ENCODE measurements around the gene SLAMF9. TPM values are rescaled to one million over a fixed set of nuclear protein-coding genes. Genes with fewer than 3 reads are reported as not detected.
A peak's percentile ranks its signal among the peaks of the same experiment; 100 is the strongest.
"Not testable (repeated sequence)": the region's sequence is repeated elsewhere in the genome, so short reads cannot be mapped to it uniquely, and the experiment has no call there.

The SLAMF9 gene
- polyA plus RNA-seq, 6 donors from 2014 or later: not detected

- DNase-seq: no peak
- H3K36me3 Mint-ChIP-seq: peaks cover 13 to 22% of the 10 kb centered on the region in 2 donors
These were observed 36.3 kb downstream of the SLAMF9 start for GRCh38 chr1:159917533-159918351.

GRCh38 chr1:159916242-159917051 lies 37.6 kb downstream of the SLAMF9 start:
- Mint-ChIP-seq H3K4me1 (peaks cover 61 to 82% (median 74%) of the 10 kb centered on the region in 3 donors), H3K27ac (peak overlapping the region; percentile 57 to 100 (median 88)), H3K27me3 (no peaks in the 10 kb centered on the region), H3K36me3 (peaks cover 13 to 22% of the 10 kb centered on the region in 2 donors), H3K4me3 (no peak overlapping the region), H3K9me3 (no peaks in the 10 kb centered on the region)
- ATAC-seq (ENCODE audit: low read depth in 2 of 2): no peak
- no peak for DNase-seq

More at GRCh38 chr1:159917533-159918351, 36.3 kb downstream of the SLAMF9 start:
- Mint-ChIP-seq H3K27ac (peak overlapping the region; percentile 83 to 100 (median 93)), H3K9me3 (no peaks in the 10 kb centered on the region), H3K4me3 (peak overlapping the region in 1 of 8 donors; percentile 72), H3K4me1 (peaks cover 60 to 82% (median 74%) of the 10 kb centered on the region in 3 donors), H3K27me3 (no peaks in the 10 kb centered on the region)
- no peak for ATAC-seq (ENCODE audit: low read depth in 2 of 2)

- Mint-ChIP-seq H3K4me3 (no peak overlapping the region), H3K36me3 (peaks cover 13 to 17% of the 10 kb centered on the region in 2 donors), H3K27me3 (no peaks in the 10 kb centered on the region), H3K4me1 (peaks cover 61 to 82% (median 72%) of the 10 kb centered on the region in 3 donors), H3K9me3 (no peaks in the 10 kb centered on the region), H3K27ac (peak overlapping the region in 5 of 6 donors; percentile 54 to 100 (median 86))
- no peak for ATAC-seq (ENCODE audit: low read depth in 2 of 2)
- DNase-seq: no peak
These were observed 38.3 kb downstream of the SLAMF9 start for GRCh38 chr1:159915571-159916241.

DNA sequence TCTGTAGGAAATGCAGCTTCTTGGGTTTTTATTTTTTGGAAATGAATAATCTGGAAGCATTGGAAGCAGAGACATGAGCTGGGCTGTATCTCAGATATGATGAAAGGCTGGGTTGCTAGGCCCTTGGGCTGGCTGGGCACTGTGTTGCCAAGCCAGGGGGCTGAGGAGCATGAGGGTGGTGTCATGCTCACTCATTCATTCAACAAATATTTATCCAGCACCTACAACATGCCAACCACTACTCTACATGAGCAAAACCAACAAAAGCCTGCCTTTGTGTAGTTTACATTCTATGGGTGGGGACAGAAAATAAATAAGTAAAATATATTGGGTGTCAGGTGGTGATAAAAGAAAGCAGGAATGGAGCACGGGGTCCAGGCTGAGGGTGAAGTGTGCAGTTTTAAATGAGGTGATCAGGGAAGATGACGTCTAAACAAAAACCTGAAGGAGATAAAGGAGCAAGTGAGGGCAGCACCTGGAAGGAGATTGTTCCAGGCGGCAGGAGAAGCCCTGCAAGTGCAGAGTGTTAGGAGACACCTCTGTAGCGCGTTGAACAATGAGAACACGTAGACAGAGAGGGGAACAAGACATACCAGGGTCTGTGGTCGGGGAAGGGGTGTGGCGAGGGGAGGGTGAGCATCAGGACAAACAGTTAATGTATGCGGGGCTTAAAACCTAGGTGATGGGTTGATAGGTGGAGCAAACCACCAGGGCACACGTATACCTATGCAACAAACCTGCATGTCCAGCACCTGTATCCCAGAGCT lies 39.6 kb downstream of the SLAMF9 start:
- Mint-ChIP-seq H3K4me3 (no peak overlapping the region), H3K4me1 (peaks cover 63 to 81% (median 75%) of the 10 kb centered on the region in 3 donors), H3K27me3 (no peaks in the 10 kb centered on the region), H3K36me3 (peaks cover 13% of the 10 kb centered on the region in 2 donors), H3K27ac (peak overlapping the region; percentile 86 to 100 (median 94)), H3K9me3 (peaks cover 0 to 2% (median 0%) of the 10 kb centered on the region in 7 donors)
- DNase-seq (no peak), ATAC-seq (ENCODE audit: low read depth in 2 of 2) (no peak)

GRCh38 chr1:159913451-159914192 lies 40.4 kb downstream of the SLAMF9 start:
- Mint-ChIP-seq H3K36me3 (peaks cover 13% of the 10 kb centered on the region in 2 donors), H3K4me1 (peaks cover 62 to 82% (median 73%) of the 10 kb centered on the region in 3 donors), H3K9me3 (peaks cover 0 to 2% (median 0%) of the 10 kb centered on the region in 7 donors), H3K27ac (peak overlapping the region; percentile 77 to 100 (median 95)), H3K4me3 (peak overlapping the region in 3 of 8 donors; percentile 6 to 30 (median 6)), H3K27me3 (no peaks in the 10 kb centered on the region)
- ATAC-seq (ENCODE audit: low read depth in 2 of 2): no peak
- DNase-seq: no peak

DNA sequence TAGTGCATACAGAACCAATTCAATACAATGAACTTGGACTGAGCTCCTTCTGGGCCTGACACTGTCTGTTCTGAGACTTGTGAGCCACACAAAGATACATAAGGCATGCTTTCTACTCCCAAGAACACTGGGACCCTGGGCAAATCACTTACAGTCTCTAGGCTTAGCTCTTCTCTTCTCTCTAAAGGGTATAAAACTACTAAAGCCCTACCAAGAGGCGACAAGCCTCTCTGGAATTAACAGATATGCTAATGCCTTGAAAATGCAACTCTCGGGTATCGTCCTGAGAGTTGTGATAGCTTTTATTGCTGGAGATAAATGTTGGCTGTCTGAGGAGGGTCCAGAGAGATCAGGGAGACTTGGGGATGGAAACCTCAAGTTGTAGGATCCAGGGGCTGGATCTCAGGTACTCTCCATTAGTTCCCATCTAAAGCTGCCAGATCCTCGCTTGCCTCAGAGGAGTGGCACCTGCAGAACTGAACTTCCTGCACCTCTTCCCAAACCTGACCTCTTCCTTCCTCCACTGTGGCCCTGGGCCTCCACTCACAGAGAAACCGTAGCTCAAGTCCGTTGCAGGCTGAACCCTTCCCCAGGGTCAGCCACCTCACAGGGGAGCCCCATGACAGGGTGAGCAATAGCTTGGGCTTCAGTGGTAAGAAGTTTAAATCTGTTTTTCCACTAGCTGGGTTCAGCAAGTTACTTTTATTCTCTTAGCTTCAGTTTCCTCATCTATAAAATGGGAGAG lies 42.5 kb downstream of the SLAMF9 start:
- no peak for ATAC-seq (ENCODE audit: low read depth in 2 of 2)
- H3K36me3 Mint-ChIP-seq: no peaks in the 10 kb centered on the region
- H3K4me3 Mint-ChIP-seq: peak overlapping the region in 5 of 8 donors; percentile 34 to 59 (median 56)
- peaks cover 49 to 65% (median 57%) of the 10 kb centered on the region in 3 donors for H3K4me1 Mint-ChIP-seq
- peak overlapping the region; percentile 96 to 100 (median 98) for H3K27ac Mint-ChIP-seq
- no peaks in the 10 kb centered on the region for H3K27me3 Mint-ChIP-seq
- DNase-seq: no peak
- peaks cover 0 to 2% (median 0%) of the 10 kb centered on the region in 7 donors for H3K9me3 Mint-ChIP-seq

DNA sequence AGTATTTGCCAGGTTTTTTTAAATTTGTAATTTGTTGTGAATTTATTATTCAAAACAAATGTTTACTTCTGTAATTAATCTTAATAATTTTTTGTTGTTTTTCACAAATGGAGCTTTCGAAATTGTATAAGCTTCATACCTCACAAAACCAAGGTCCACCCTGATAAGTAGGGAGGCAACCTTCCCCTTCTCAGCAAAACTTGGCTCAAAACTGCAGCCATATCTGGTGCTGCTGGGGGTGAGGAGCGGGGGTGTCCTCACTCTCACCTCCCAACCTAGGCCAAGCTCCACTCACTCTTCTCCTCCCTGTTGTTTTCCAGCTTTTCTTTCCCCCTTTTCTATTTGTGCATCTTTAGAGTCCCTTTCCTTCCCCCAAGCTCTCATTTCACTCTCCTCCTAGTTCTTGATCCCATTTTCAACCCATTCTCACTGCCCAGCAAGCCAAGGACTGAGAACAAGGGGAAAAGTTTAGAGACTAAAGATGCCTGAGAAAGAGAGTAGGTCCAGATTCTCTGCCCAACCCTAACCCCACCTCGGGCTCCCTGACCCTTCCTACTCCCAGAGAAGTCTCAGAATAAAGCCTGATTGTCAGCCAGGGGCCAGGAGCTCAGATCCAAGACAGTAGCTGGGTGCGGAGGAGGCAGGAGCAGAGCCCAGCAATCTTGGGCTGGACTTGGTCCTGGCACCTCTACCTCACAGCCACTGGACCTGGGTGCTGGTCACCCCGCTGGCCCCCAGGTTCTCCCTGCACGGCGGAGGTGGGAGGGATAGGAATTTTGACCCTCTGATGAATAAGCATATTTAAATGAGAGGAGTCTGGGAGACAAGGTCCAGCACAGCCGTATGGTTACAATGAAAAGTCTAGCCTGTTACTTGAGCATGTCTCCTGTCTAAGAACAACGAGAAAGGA lies 45.8 kb downstream of the SLAMF9 start:
- Mint-ChIP-seq H3K27ac (peak overlapping the region; percentile 20 to 100 (median 75)), H3K4me3 (no peak overlapping the region), H3K9me3 (peaks cover 0 to 4% (median 0%) of the 10 kb centered on the region in 7 donors), H3K4me1 (peaks cover 27 to 39% (median 35%) of the 10 kb centered on the region in 3 donors), H3K36me3 (peaks cover 0 to 3% of the 10 kb centered on the region in 2 donors), H3K27me3 (no peaks in the 10 kb centered on the region)
- ATAC-seq (ENCODE audit: low read depth in 2 of 2) (no peak), DNase-seq (no peak)

- Mint-ChIP-seq H3K27me3 (no peaks in the 10 kb centered on the region), H3K4me3 (no peak overlapping the region), H3K9me3 (peaks cover 0 to 4% (median 0%) of the 10 kb centered on the region in 7 donors), H3K36me3 (peaks cover 0 to 5% of the 10 kb centered on the region in 2 donors), H3K4me1 (peaks cover 21 to 27% (median 22%) of the 10 kb centered on the region in 3 donors), H3K27ac (peak overlapping the region in 3 of 6 donors; percentile 17 to 77 (median 38))
- DNase-seq (no peak), ATAC-seq (ENCODE audit: low read depth in 2 of 2) (no peak)
These were observed 47.1 kb downstream of the SLAMF9 start for GRCh38 chr1:159906960-159907359.

- not testable (repeated sequence) for H3K36me3 Mint-ChIP-seq; ATAC-seq (ENCODE audit: low read depth in 2 of 2); H3K27me3 Mint-ChIP-seq; H3K4me3 Mint-ChIP-seq; H3K27ac Mint-ChIP-seq; DNase-seq; H3K9me3 Mint-ChIP-seq
- peaks cover 4 to 17% (median 11%) of the 10 kb centered on the region in 3 donors for H3K4me1 Mint-ChIP-seq
These were observed 50.0 kb downstream of the SLAMF9 start for GRCh38 chr1:159904036-159904435.

GRCh38 chr1:159902541-159902940 lies 51.5 kb downstream of the SLAMF9 start:
- H3K4me1 Mint-ChIP-seq: peaks cover 9 to 23% (median 21%) of the 10 kb centered on the region in 3 donors
- no peak for ATAC-seq (ENCODE audit: low read depth in 2 of 2)
- DNase-seq: no peak
- H3K4me3 Mint-ChIP-seq: no peak overlapping the region
- H3K36me3 Mint-ChIP-seq: peaks cover 0 to 5% of the 10 kb centered on the region in 2 donors
- peaks cover 0 to 4% (median 0%) of the 10 kb centered on the region in 7 donors for H3K9me3 Mint-ChIP-seq
- no peak overlapping the region for H3K27ac Mint-ChIP-seq
- peaks cover 0 to 8% (median 7%) of the 10 kb centered on the region in 3 donors for H3K27me3 Mint-ChIP-seq
